Measurements from ENCODE around the gene HIF3A.

- TF ChIP-seq EZH2 (optimal IDR thresholded peaks at IDR 0.05; ENCODE audit: low read depth, low read length): no peak
- TF ChIP-seq, protein P1, sequence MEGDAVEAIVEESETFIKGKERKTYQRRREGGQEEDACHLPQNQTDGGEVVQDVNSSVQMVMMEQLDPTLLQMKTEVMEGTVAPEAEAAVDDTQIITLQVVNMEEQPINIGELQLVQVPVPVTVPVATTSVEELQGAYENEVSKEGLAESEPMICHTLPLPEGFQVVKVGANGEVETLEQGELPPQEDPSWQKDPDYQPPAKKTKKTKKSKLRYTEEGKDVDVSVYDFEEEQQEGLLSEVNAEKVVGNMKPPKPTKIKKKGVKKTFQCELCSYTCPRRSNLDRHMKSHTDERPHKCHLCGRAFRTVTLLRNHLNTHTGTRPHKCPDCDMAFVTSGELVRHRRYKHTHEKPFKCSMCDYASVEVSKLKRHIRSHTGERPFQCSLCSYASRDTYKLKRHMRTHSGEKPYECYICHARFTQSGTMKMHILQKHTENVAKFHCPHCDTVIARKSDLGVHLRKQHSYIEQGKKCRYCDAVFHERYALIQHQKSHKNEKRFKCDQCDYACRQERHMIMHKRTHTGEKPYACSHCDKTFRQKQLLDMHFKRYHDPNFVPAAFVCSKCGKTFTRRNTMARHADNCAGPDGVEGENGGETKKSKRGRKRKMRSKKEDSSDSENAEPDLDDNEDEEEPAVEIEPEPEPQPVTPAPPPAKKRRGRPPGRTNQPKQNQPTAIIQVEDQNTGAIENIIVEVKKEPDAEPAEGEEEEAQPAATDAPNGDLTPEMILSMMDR (IDR thresholded peaks at IDR 0.05; ENCODE audit: low read length): no peak
- TF ChIP-seq EZH2phosphoT487 (IDR thresholded peaks at IDR 0.05; ENCODE audit: low read length): no peak
Observed at GRCh38 chr19:46387713-46388130, 90.9 kb downstream of the HIF3A start.
